ENCODE results near the gene MEAK7. TPM values are rescaled to one million over a fixed set of nuclear protein-coding genes. Genes with fewer than 3 reads are reported as not detected.

MEAK7 gene
- total and polyA plus RNA-seq, 2 of the 8 experiments (the other 6 are each of a cell fraction or from before 2014, with no cell fraction given) = 9.6 to 19.6 TPM

- Histone ChIP-seq H2BK5ac (ENCODE audit: low read depth, low read length) (no peak overlapping the region), H4K8ac (ENCODE audit: extremely low read depth, insufficient read depth, low read length) (no peak overlapping the region), H2BK120ac (replicated peaks; ENCODE audit: low read depth, low read length) (no peak overlapping the region), H2BK12ac (ENCODE audit: low read depth, low read length) (no peak overlapping the region), H3K14ac (ENCODE audit: insufficient read length) (no peak overlapping the region), H3K4ac (replicated peaks; ENCODE audit: insufficient read length, low read depth, low read length) (no peak overlapping the region), H3K9me3 (ENCODE audit: insufficient read depth in 2 of 2, low read depth in 1 of 2, low read length in 1 of 2) (no peaks in the 10 kb centered on the region), H3K79me2 (ENCODE audit: control insufficient read depth in 1 of 2, insufficient read depth in 2 of 2, low read length in 2 of 2) (no peaks in the 10 kb centered on the region), H3K23ac (ENCODE audit: insufficient read length) (no peak overlapping the region), H3K4me2 (ENCODE audit: insufficient read depth in 1 of 2, low read depth in 2 of 2, low read length in 2 of 2) (no peak overlapping the region), H2AFZ (ENCODE audit: low read length) (no peak overlapping the region), H2BK15ac (ENCODE audit: low read length) (no peak overlapping the region), H3K27me3 (replicated peaks in 1 of 4; ENCODE audit: control insufficient read depth in 3 of 4, extremely low read depth in 1 of 4, insufficient read depth in 3 of 4, low read length in 3 of 4) (no peaks in the 10 kb centered on the region; a peak in 1 of 7 replicates), H3K18ac (ENCODE audit: extremely low read depth, low read length) (no peak overlapping the region), H3K4me3 (ENCODE audit: extremely low read depth in 1 of 4, insufficient read depth in 2 of 4, low read depth in 3 of 4, low read length in 4 of 4) (no peak overlapping the region), H2AK5ac (ENCODE audit: low read depth, low read length) (no peak overlapping the region), H3K56ac (replicated peaks; ENCODE audit: insufficient read length, low read depth, low read length) (no peak overlapping the region), H3K4me1 (replicated peaks in 1 of 4; ENCODE audit: control insufficient read depth in 3 of 4, insufficient read depth in 4 of 4, low read length in 3 of 4) (no peaks in the 10 kb centered on the region), H3K27ac (ENCODE audit: low read depth, low read length) (no peak overlapping the region), H3K79me1 (ENCODE audit: low read depth, low read length) (no peaks in the 10 kb centered on the region), H4K91ac (replicated peaks; ENCODE audit: insufficient read length, low read length) (no peak overlapping the region), H3K36me3 (ENCODE audit: control insufficient read depth in 2 of 4, insufficient read depth in 4 of 4, low read length in 3 of 4) (no peaks in the 10 kb centered on the region), H3K9ac (replicated peaks in 1 of 4; ENCODE audit: extremely low read depth in 1 of 4, low read depth in 3 of 4, low read length in 3 of 4) (no peak overlapping the region), H2BK20ac (ENCODE audit: low read length) (no peak overlapping the region), H4K5ac (ENCODE audit: insufficient read length, low read depth, low read length) (no peak overlapping the region), H4K20me1 (replicated peaks in 1 of 2; ENCODE audit: control insufficient read depth in 1 of 2, insufficient read depth in 2 of 2, low read length in 2 of 2) (no peaks in the 10 kb centered on the region), H3K23me2 (ENCODE audit: low read depth, low read length) (no peaks in the 10 kb centered on the region)
- no peak for DNase-seq (ENCODE audit: low read depth in 1 of 2, low spot score in 2 of 2)
- ChIA-PET CTCF (ENCODE audit: partially characterized antibody) (interaction anchor here (0.6 to 2.2 kb wide), 5 partner anchors 23 to 462 kb away, joined by 3 to 8 read pairs (median 3); no protein-coding TSS in a partner anchor), POLR2A (ENCODE audit: partially characterized antibody) (no interaction called here)
- 90% methylated on average over 2 of the region's 2 CpGs; no CpG with 5 or more reads in 1 of the 2 experiments for WGBS, 2 experiments (ENCODE audit: extremely low coverage in 1 of 2, insufficient coverage in 1 of 2, insufficient read length in 1 of 2, insufficient replicate concordance in 2 of 2, low coverage in 1 of 2, low lambda C conversion rate in 2 of 2, missing lambda C conversion rate in 1 of 2)
- no peak for FAIRE-seq
- no peak for TF ChIP-seq SIX5 (IDR thresholded peaks at IDR 0.05; ENCODE audit: low read depth, low read length)
Observed at GRCh38 chr16:84459533-84459894, 44.9 kb downstream of the MEAK7 start.
